ENCODE measurements around the gene DDAH1.

GRCh38 chr1:85447006-85447943, 17.7 kb downstream of the DDAH1 start:
- TF ChIP-seq POLR2A (IDR thresholded peaks at IDR 0.05; ENCODE audit: low read length) (no peak), GATA1 (IDR thresholded peaks at IDR 0.05; ENCODE audit: low read depth, low read length) (no peak)
